ENCODE data around the gene PHC2.

- TF ChIP-seq CTCF (conservative IDR thresholded peaks at IDR 0.05; ENCODE audit: low read length) (no peak), EZH2phosphoT487 (IDR thresholded peaks at IDR 0.05; ENCODE audit: borderline replicate concordance) (no peak)
Measured at GRCh38 chr1:33383489-33383888, 47.4 kb downstream of the PHC2 start.
